ENCODE results near the gene OR4C16. TPM values are rescaled to one million over a fixed set of nuclear protein-coding genes. Genes with fewer than 3 reads are reported as not detected.

OR4C16 gene
- total and polyA plus RNA-seq, 2 of the 13 experiments (the other 11 are each of a cell fraction or from before 2014, with no cell fraction given), result not detected

GRCh38 chr11:55572548-55572947 lies 620 bp downstream of the OR4C16 start:
- no peak overlapping the region for H2AFZ ChIP-seq (ENCODE audit: low read length)
- DNase-seq (ENCODE audit: low spot score), result no peak
- TF ChIP-seq, protein P1, sequence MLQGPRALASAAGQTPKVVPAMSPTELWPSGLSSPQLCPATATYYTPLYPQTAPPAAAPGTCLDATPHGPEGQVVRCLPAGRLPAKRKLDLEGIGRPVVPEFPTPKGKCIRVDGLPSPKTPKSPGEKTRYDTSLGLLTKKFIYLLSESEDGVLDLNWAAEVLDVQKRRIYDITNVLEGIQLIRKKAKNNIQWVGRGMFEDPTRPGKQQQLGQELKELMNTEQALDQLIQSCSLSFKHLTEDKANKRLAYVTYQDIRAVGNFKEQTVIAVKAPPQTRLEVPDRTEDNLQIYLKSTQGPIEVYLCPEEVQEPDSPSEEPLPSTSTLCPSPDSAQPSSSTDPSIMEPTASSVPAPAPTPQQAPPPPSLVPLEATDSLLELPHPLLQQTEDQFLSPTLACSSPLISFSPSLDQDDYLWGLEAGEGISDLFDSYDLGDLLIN (CRISPR knock-in tag; IDR thresholded peaks at IDR 0.05; ENCODE audit: borderline replicate concordance), result no peak
- no peak for TF ChIP-seq TERF1 (CRISPR knock-in tag; IDR thresholded peaks at IDR 0.05)
- no peak for TF ChIP-seq ZFYVE20 (CRISPR knock-in tag; IDR thresholded peaks at IDR 0.05; ENCODE audit: borderline replicate concordance, low read depth)
- TF ChIP-seq SAP130 (CRISPR knock-in tag; IDR thresholded peaks at IDR 0.05; ENCODE audit: low read depth), result no peak
- no peak for TF ChIP-seq AKAP8 (CRISPR knock-in tag; IDR thresholded peaks at IDR 0.05)
- TF ChIP-seq UBTF (CRISPR knock-in tag; IDR thresholded peaks at IDR 0.05), result no peak
- TF ChIP-seq AGO2 (optimal IDR thresholded peaks at IDR 0.05; ENCODE audit: low read depth, low read length), result no peak
- TF ChIP-seq, protein P2, sequence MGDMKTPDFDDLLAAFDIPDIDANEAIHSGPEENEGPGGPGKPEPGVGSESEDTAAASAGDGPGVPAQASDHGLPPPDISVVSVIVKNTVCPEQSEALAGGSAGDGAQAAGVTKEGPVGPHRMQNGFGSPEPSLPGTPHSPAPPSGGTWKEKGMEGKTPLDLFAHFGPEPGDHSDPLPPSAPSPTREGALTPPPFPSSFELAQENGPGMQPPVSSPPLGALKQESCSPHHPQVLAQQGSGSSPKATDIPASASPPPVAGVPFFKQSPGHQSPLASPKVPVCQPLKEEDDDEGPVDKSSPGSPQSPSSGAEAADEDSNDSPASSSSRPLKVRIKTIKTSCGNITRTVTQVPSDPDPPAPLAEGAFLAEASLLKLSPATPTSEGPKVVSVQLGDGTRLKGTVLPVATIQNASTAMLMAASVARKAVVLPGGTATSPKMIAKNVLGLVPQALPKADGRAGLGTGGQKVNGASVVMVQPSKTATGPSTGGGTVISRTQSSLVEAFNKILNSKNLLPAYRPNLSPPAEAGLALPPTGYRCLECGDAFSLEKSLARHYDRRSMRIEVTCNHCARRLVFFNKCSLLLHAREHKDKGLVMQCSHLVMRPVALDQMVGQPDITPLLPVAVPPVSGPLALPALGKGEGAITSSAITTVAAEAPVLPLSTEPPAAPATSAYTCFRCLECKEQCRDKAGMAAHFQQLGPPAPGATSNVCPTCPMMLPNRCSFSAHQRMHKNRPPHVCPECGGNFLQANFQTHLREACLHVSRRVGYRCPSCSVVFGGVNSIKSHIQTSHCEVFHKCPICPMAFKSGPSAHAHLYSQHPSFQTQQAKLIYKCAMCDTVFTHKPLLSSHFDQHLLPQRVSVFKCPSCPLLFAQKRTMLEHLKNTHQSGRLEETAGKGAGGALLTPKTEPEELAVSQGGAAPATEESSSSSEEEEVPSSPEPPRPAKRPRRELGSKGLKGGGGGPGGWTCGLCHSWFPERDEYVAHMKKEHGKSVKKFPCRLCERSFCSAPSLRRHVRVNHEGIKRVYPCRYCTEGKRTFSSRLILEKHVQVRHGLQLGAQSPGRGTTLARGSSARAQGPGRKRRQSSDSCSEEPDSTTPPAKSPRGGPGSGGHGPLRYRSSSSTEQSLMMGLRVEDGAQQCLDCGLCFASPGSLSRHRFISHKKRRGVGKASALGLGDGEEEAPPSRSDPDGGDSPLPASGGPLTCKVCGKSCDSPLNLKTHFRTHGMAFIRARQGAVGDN (CRISPR knock-in tag; IDR thresholded peaks at IDR 0.05), result no peak
- no peak for TF ChIP-seq ZNF747 (CRISPR knock-in tag; IDR thresholded peaks at IDR 0.05; ENCODE audit: borderline replicate concordance)
- TF ChIP-seq FLYWCH1 (CRISPR knock-in tag; IDR thresholded peaks at IDR 0.05), result no peak
- no peak for TF ChIP-seq PHF5A (CRISPR knock-in tag; IDR thresholded peaks at IDR 0.05; ENCODE audit: low read depth, unreplicated experiment)
- TF ChIP-seq ZBTB20 (CRISPR knock-in tag; IDR thresholded peaks at IDR 0.05; ENCODE audit: borderline replicate concordance, low read depth), result no peak
- TF ChIP-seq ZNF232 (CRISPR knock-in tag; IDR thresholded peaks at IDR 0.05; ENCODE audit: borderline replicate concordance), result no peak
- TF ChIP-seq KAT2B (IDR thresholded peaks at IDR 0.05; ENCODE audit: borderline replicate concordance, low read depth, low read length), result no peak
- TF ChIP-seq SMAD1 (CRISPR knock-in tag; IDR thresholded peaks at IDR 0.05; ENCODE audit: borderline replicate concordance, low read depth), result no peak
- TF ChIP-seq U2AF2 (IDR thresholded peaks at IDR 0.05; ENCODE audit: low read depth, low read length), result no peak
- no peak for FAIRE-seq
- in situ Hi-C loops (cut with HindIII; ENCODE audit: extremely low pct_ligation_motif_present, low pct_unique_long_range_greater_than_20kb), result no loop called here
- WGBS (ENCODE audit: low lambda C conversion rate), result 4% methylated on average over 1 of the region's 1 CpG
- no TSS peak for BruUV-seq (replicated peaks)
- no peak overlapping the region for H3K27ac ChIP-seq (ENCODE audit: extremely low read length, insufficient read depth, low read length)
- H3K9ac ChIP-seq (ENCODE audit: insufficient read depth, low read depth, low read length), result no peak overlapping the region
- no peaks in the 10 kb centered on the region for H3K36me3 ChIP-seq (replicated peaks in 1 of 2; ENCODE audit: control insufficient read depth in 1 of 2, insufficient read depth in 2 of 2, low read length in 2 of 2)
- H3K4me1 ChIP-seq (ENCODE audit: insufficient read depth, low read length), result no peaks in the 10 kb centered on the region
- no peaks in the 10 kb centered on the region for H4K20me1 ChIP-seq (ENCODE audit: insufficient read depth, low read length)
- POLR2A ChIA-PET, result no interaction called here
- no peak overlapping the region for H3K4me3 ChIP-seq (replicated peaks in 1 of 3; ENCODE audit: insufficient read depth in 1 of 3, low read depth in 2 of 3, low read length in 3 of 3)
- intact Hi-C loops (cut with micrococcal nuclease; ENCODE audit: unreplicated experiment), result no loop called here
- no peaks in the 10 kb centered on the region for H3K79me2 ChIP-seq (ENCODE audit: insufficient read depth, low read length)
- no peaks in the 10 kb centered on the region for H3K27me3 ChIP-seq (ENCODE audit: control insufficient read depth in 1 of 2, insufficient read depth in 2 of 2, low read length in 2 of 2)
- peaks cover 81% of the 10 kb centered on the region for H3K9me3 ChIP-seq (ENCODE audit: low read length)
- CTCF ChIA-PET (ENCODE audit: low intra/inter-chr PET ratio, low total read pairs), result no interaction called here
- ATAC-seq, result no peak
- H3K4me2 ChIP-seq (ENCODE audit: low read depth, low read length), result no peak overlapping the region

All from HepG2 (cell line).